ENCODE data around the gene C11orf91. TPM values are rescaled to one million over a fixed set of nuclear protein-coding genes. Genes with fewer than 3 reads are reported as not detected.

C11orf91 gene
- total and polyA plus RNA-seq, 8 donors = 2.2 TPM; not detected in 7

DNA sequence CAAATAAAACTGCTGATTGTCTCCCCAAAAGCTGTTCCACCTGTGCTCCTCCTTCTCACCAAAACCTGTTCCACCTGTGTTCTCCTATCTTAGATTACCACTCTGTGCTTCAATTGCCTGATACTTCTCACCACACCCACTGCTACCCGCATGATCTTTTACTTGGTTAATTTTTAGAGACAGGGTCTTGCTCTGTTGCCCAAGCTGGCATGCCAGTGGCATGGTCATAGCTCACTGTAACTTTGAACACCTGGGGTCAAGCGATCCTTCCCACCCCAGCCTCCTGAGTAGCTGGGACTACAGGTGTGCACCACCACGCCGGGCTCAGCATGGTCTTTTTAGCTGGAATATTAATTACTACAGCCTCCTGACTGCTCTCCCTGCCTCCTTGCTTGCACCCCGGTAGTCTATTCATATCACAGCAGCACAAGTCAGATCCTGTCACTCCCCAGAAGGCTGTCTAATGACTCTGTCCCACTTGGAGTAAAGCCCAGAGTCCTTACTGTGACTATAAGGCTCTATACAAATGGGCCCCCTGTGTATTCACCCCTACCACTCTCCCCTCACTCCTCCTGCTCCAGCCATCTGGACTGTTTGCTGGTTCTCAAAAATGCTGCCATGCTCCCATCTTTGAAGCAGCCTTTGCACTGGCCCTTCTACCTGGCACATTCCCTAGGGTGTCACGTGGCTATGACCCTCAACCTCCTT is 3.5 kb downstream of the C11orf91 start:
- intact Hi-C loops (cut with DNase I) = no loop called here
- H3K4me1 ChIP-seq = peaks cover 13 to 68% of the 10 kb centered on the region in 2 donors
- no peak overlapping the region for H3K4me3 ChIP-seq
- no peaks in the 10 kb centered on the region for H3K36me3 ChIP-seq
- no peak overlapping the region for H3K27ac ChIP-seq
- no peaks in the 10 kb centered on the region for H3K9me3 ChIP-seq
- ATAC-seq (no peak), DNase-seq (peak in 1 of 4 donors; percentile 18)
- no peak for TF ChIP-seq CTCF (IDR thresholded peaks at IDR 0.05)
- H3K27me3 ChIP-seq = no peaks in the 10 kb centered on the region

GRCh38 chr11:33696411-33696810 is 4.2 kb downstream of the C11orf91 start:
- peaks cover 9 to 68% of the 10 kb centered on the region in 2 donors for H3K4me1 ChIP-seq

DNA sequence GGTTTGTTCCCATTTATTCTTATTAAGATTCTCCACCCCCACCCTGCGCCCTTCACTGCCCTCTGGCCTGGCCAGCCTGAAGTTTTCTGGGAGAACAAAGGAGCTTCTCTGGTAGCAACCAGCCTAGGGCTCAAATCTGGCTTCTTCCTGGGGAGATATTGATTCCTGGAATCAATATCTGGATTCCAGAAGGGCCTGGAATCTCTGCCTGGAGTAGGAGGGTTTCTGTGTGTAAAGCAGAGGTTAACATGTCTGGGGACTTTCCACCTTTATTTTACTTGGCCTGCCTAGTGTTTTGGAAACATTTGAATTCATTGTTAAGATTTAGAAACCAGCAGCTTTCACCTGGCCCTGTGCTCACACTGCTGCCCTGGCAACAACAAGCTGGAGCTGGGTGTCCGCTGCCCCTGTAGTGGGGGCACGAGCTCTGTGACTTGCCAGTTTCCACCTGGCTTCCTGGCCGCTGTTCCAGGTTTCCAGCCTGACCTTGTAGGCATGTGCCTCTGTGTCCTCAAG is 5.5 kb downstream of the C11orf91 start:
- Histone ChIP-seq H3K4me3 (no peak overlapping the region), H3K4me1 (peaks cover 16 to 70% of the 10 kb centered on the region in 2 donors), H3K27ac (peak overlapping the region in 1 of 2 donors; percentile 33), H3K36me3 (no peaks in the 10 kb centered on the region), H3K9me3 (no peaks in the 10 kb centered on the region), H3K27me3 (no peaks in the 10 kb centered on the region)
- ATAC-seq (no peak), DNase-seq (no peak)
- intact Hi-C loops (cut with DNase I) = no loop called here
- no peak for TF ChIP-seq CTCF (IDR thresholded peaks at IDR 0.05)

More at GRCh38 chr11:33696411-33696810, 4.2 kb downstream of the C11orf91 start:
- Histone ChIP-seq H3K4me3 (no peak overlapping the region), H3K36me3 (no peaks in the 10 kb centered on the region), H3K9me3 (no peaks in the 10 kb centered on the region), H3K27ac (no peak overlapping the region), H3K27me3 (no peaks in the 10 kb centered on the region)
- DNase-seq = no peak
- ATAC-seq = no peak
- intact Hi-C loops (cut with DNase I) = no loop called here
- TF ChIP-seq CTCF (IDR thresholded peaks at IDR 0.05) = no peak

DNA sequence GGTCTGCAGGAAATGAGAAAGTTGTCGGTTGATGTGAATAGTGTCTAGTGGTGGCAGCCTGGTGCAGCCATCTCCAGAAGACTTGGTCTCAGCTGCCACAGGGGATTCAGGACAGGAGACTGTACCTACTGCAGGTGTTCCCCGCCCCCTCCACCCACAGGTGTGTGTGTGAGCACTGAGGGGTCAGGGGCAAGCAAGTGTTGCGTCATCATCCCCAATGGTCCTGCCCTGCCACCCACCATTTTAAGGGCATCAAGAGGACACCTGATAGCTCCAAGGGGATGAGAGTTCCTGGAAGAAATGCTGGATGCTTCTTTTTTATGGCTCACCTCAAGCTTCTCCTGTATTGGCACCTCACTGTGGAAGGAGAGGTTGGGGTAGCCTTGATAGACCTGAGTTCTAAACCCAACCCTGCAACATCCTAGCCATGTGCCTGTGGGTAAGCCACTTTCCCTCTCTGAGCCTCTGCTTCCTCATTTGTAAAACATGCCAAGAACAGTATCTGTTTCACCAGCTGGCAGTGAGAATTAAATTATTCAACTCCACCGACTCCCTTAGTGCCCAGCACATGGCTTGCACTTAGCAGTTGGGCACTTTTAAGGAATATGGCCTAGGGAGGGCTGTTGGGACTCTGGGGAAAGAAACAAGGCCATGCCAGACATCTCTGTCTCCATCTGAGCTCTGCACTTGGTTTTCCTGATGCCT is 6.1 kb downstream of the C11orf91 start:
- Histone ChIP-seq H3K4me1 (peaks cover 16 to 68% of the 10 kb centered on the region in 2 donors), H3K27me3 (no peaks in the 10 kb centered on the region), H3K36me3 (no peaks in the 10 kb centered on the region), H3K4me3 (no peak overlapping the region), H3K27ac (no peak overlapping the region), H3K9me3 (no peaks in the 10 kb centered on the region)
- no peak for DNase-seq
- no peak for ATAC-seq
- intact Hi-C loops (cut with DNase I) = no loop called here
- TF ChIP-seq CTCF (IDR thresholded peaks at IDR 0.05) = no peak

- intact Hi-C loops (cut with DNase I) = no loop called here
- no peaks in the 10 kb centered on the region for H3K27me3 ChIP-seq
Observed at GRCh38 chr11:33692541-33692940, 8.1 kb downstream of the C11orf91 start.

More at GRCh38 chr11:33692541-33692940, 8.1 kb downstream of the C11orf91 start:
- no peaks in the 10 kb centered on the region for H3K36me3 ChIP-seq
- no peak overlapping the region for H3K4me3 ChIP-seq
- no peak for TF ChIP-seq CTCF (IDR thresholded peaks at IDR 0.05)
- DNase-seq (peak in 1 of 4 donors; percentile 26), ATAC-seq (no peak)
- H3K9me3 ChIP-seq = peaks cover 0 to 1% of the 10 kb centered on the region in 2 donors
- peak overlapping the region; percentile 84 to 92 for H3K27ac ChIP-seq
- peaks cover 16 to 72% of the 10 kb centered on the region in 2 donors for H3K4me1 ChIP-seq
